H1 (cell line): Measurements from ENCODE around the gene CGB2.

ENCODE experiments used
- CTCF ChIP-seq, 3 experiments: IDR thresholded peaks; 1 replicate in 2 of 3; 2 replicates in 1 of 3; pipeline versions ENCODE4 v1.5.1 to v1.6.1; 2011; ENCODE audit warnings: low read length in 3 of 3, mild to moderate bottlenecking in 3 of 3, inconsistent platforms in 2 of 3, low read depth in 1 of 3, moderate library complexity in 1 of 3; ENCODE audit not compliant: insufficient read depth in 1 of 3; ENCODE audit errors: control extremely low read depth in 1 of 3
- POLR2AphosphoS5 ChIP-seq: IDR thresholded peaks from 2 replicates; pipeline ENCODE4 v1.6.1; 2011; ENCODE audit warnings: low read depth, low read length
- RNF2 ChIP-seq: fragments of 200-900, 300-1000 bp; sonication (generic); IDR thresholded peaks from 2 replicates; pipeline ENCODE4 v1.7.1; 2016; ENCODE audit warnings: borderline replicate concordance, low read depth, mild to moderate bottlenecking, antibody characterized with exemption, low read length; ENCODE audit not compliant: poor library complexity, severe bottlenecking; ENCODE audit errors: missing control alignments
- SP4 ChIP-seq: IDR thresholded peaks from 2 replicates; pipeline ENCODE4 v1.6.1; 2012; ENCODE audit warnings: low read length, inconsistent platforms

- no peak for TF ChIP-seq CTCF (IDR thresholded peaks at IDR 0.05; ENCODE audit: control extremely low read depth in 1 of 3, insufficient read depth in 1 of 3, low read depth in 1 of 3, low read length in 3 of 3)
- no peak for TF ChIP-seq POLR2AphosphoS5
- TF ChIP-seq SP4: no peak
- no peak for TF ChIP-seq RNF2
Observed at GRCh38 chr19:49081273-49081672, 49.6 kb downstream of the CGB2 start.
